Left ventricle myocardium inferior (tissue), 1 donor: Measurements from ENCODE around the gene CABLES1. TPM values are rescaled to one million over a fixed set of nuclear protein-coding genes. Genes with fewer than 3 reads are reported as not detected.

Experiments used
- DNase-seq: peaks from one replicate; pipeline ENCODE4 v3.0.0-alpha.2; 2020
- H3K27ac ChIP-seq: fragments of 200-600 bp; replicated peaks from 2 replicates; pipeline ENCODE4 v1.8.0; 2021
- H3K27me3 ChIP-seq: fragments of 200-600 bp; 2 replicates; pipeline ENCODE4 v1.8.0; 2021; ENCODE audit warnings: low read depth
- H3K36me3 ChIP-seq: fragments of 200-600 bp; 2 replicates; pipeline ENCODE4 v1.8.0; 2021
- H3K4me1 ChIP-seq: fragments of 200-600 bp; 2 replicates; pipeline ENCODE4 v1.8.0; 2021
- H3K4me3 ChIP-seq: fragments of 200-600 bp; 2 replicates; pipeline ENCODE4 v1.8.0; 2021; ENCODE audit warnings: mild to moderate bottlenecking, moderate library complexity
- H3K9me3 ChIP-seq: fragments of 200-600 bp; replicated peaks from 2 replicates; pipeline ENCODE4 v1.8.0; 2021
- intact Hi-C: fragments of 100-400 bp; cut with micrococcal nuclease; formaldehyde crosslinking; loops from one replicate; pipeline ENCODE4 v1.11.0; 2022
- total RNA-seq: library from RNA; stranded (reverse); fragmentation: NEBNext Ultra II Directional; extraction: Animal tissue kit (Norgen Biotek cat#: 25700); gene quantifications from one replicate; pipeline ENCODE4 v1.2.1, GENCODE V29; 2021
- TF ChIP-seq, protein P1 (sequence below): fragments of 200-600 bp; IDR thresholded peaks from 2 replicates; pipeline ENCODE4 v1.8.0; 2021; ENCODE audit warnings: antibody characterized with exemption, mild to moderate bottlenecking, borderline replicate concordance
- donor health status: DM: no; HTN: yes; CAD: no; lungs with severe emphysema.

CABLES1 gene
- total RNA-seq, 1 donor from 2014 or later = 2.7 TPM

DNA sequence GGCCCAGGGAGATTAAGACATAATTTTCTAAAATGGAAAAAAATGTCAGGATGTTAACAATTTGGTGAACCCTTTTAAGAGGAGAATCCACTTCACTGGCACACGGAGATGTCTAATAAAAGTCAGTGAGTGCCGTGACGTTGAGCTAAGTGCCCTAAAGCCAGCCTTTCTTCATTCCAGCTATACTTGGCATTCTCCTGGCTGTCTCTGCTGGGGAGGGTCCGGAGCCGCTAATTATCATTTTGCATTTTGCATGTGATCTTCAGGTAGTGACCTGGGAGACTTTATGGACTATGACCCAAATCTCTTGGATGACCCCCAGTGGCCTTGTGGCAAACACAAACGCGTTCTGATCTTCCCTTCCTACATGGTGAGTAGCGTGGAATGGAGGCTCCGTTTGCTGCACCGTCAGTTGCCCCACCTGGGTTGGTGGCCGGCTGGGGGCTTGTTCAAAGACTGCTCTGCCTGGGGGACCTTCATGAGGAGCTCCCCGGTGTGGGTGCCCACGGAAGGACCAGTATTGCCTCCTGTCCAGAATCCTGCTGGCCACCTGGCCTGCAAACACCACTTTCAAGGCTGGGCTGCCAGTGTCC, 101.7 kb downstream of the CABLES1 start:
- Histone ChIP-seq H3K27ac (peak overlapping the region; percentile 88), H3K4me1 (peaks cover 32% of the 10 kb centered on the region)
- DNase-seq = no peak

DNA sequence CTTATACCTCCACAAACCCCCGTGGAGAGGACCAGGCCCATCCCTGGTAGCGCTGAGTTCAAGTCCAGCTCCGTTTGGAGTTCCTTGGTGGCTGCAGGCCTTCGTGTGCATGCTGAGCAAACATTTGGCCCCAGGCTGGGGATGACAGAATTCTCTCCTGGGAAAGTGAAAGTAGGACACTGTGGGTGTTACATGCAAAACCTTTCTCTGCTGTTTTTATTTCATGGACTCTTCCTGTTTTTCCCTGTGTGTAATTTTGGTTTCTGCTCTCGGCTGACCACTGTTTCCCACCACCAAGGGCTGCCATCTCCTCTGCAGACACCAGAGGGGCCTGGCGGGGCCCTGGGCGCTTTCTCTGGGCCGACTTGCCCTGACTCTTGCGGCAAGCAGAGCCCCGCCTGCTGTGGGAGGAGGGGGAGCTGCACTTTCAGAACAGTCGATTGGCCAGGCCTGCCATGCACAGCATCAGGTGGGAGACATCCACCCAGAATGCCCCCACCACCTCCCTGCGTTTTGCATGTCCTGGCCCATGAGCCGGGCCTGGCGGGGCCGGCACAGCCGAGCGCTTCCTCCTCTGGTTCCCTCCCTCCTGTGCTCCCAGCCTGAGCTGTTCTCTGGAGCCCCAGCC, 102.4 kb downstream of the CABLES1 start:
- Histone ChIP-seq H3K4me3 (peak overlapping the region; percentile 59), H3K9me3 (no peaks in the 10 kb centered on the region), H3K27me3 (no peaks in the 10 kb centered on the region), H3K36me3 (no peaks in the 10 kb centered on the region), H3K27ac (peak overlapping the region; percentile 88), H3K4me1 (peaks cover 26% of the 10 kb centered on the region)
- DNase-seq = peak; percentile 43
- TF ChIP-seq, protein P1, sequence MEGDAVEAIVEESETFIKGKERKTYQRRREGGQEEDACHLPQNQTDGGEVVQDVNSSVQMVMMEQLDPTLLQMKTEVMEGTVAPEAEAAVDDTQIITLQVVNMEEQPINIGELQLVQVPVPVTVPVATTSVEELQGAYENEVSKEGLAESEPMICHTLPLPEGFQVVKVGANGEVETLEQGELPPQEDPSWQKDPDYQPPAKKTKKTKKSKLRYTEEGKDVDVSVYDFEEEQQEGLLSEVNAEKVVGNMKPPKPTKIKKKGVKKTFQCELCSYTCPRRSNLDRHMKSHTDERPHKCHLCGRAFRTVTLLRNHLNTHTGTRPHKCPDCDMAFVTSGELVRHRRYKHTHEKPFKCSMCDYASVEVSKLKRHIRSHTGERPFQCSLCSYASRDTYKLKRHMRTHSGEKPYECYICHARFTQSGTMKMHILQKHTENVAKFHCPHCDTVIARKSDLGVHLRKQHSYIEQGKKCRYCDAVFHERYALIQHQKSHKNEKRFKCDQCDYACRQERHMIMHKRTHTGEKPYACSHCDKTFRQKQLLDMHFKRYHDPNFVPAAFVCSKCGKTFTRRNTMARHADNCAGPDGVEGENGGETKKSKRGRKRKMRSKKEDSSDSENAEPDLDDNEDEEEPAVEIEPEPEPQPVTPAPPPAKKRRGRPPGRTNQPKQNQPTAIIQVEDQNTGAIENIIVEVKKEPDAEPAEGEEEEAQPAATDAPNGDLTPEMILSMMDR = peak; percentile 45
- intact Hi-C loops = loop anchor here (10.0 kb wide), 2 partner anchors 63 to 103 kb away; partner anchors contain the start of gene CABLES1

More for the DNA sequence above, 101.7 kb downstream of the CABLES1 start:
- H3K9me3 ChIP-seq = no peaks in the 10 kb centered on the region
- H3K36me3 ChIP-seq = no peaks in the 10 kb centered on the region
- TF ChIP-seq, protein P1 = no peak
- H3K27me3 ChIP-seq = no peaks in the 10 kb centered on the region
- H3K4me3 ChIP-seq = peak overlapping the region; percentile 59
- intact Hi-C loops = loop anchor here (10.0 kb wide), 2 partner anchors 62 to 102 kb away; partner anchors contain the start of gene CABLES1

DNA sequence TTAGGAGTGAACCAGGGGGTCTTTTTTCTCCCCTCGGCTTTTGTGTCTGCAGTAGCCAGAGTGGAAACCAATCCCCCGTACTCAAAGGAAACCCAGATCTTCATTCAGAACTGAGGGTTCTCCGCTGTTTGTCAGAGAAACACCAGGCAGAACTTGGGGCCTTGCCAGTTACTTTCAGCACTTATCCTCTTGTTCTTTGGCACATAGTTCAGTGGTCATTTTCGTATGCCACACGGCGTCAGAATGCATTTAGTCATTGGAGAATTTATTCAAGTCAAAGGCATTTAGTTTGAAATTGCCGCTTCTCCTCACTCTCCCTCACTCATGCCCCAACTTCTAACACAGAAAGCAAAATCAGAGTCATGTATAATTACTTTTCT, 102.9 kb downstream of the CABLES1 start:
- Histone ChIP-seq H3K9me3 (no peaks in the 10 kb centered on the region), H3K27me3 (no peaks in the 10 kb centered on the region), H3K4me3 (peak overlapping the region; percentile 59), H3K27ac (peak overlapping the region; percentile 88), H3K36me3 (no peaks in the 10 kb centered on the region), H3K4me1 (peaks cover 26% of the 10 kb centered on the region)
- no peak for DNase-seq
- intact Hi-C loops = loop anchor here (10.0 kb wide), 2 partner anchors 63 to 103 kb away; partner anchors contain the start of gene CABLES1
- TF ChIP-seq, protein P1 = no peak

DNA sequence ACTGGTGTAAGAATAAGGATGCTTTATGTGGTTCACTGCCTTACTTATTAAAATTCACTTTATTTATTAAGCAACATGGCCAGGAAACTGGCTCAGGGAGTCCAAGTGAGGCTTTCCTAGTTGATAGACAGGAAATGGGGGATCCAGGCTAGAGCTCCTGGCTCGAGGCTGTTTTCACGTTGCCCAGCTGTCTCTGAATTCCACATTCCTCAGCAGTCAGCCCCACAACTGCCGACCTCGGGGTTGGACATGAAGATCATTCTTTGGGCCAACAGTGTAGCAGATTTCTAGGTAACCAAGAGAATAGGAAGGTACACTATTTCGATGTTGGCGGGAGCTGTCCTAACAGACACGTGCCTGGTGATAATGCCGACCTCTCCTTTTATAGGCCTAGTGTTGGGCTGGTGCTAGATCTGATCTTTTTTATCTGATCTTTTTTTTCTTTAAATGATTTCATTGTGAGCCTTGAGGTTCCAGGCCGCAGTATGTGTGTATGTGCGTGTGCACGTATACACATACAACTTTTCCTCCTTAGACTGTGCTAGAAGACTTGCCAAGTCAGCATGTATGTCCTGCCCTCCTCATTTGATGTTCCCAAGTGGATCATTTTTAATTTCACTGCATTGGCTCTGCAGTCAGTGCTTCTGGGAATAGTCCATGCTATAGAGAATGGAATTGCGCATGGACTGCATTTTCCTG, 103.5 kb downstream of the CABLES1 start:
- Histone ChIP-seq H3K36me3 (no peaks in the 10 kb centered on the region), H3K27ac (peak overlapping the region; percentile 88), H3K27me3 (no peaks in the 10 kb centered on the region), H3K9me3 (no peaks in the 10 kb centered on the region), H3K4me1 (peaks cover 26% of the 10 kb centered on the region), H3K4me3 (no peak overlapping the region)
- intact Hi-C loops = loop anchor here (10.0 kb wide), 2 partner anchors 64 to 104 kb away; partner anchors contain the start of gene CABLES1
- TF ChIP-seq, protein P1 = no peak
- DNase-seq = no peak

DNA sequence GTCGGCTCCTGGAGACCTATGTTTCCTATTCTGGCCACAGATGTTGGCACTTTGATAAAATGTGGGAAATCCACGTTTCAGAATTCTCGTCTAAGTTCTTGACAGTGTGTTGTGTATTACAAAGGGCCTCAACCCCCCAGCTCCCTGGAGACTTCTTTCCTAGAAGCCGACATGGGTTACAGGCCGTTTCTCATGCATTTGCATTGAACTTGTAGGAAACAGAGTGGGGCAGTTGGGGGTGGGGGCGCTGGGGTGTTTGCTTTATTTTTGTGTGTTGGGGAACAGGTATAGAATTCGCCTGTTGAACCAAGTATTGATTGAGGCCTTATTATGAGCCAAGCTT, 104.0 kb downstream of the CABLES1 start:
- Histone ChIP-seq H3K36me3 (no peaks in the 10 kb centered on the region), H3K27me3 (no peaks in the 10 kb centered on the region), H3K4me1 (peaks cover 26% of the 10 kb centered on the region), H3K27ac (peak overlapping the region; percentile 88), H3K4me3 (no peak overlapping the region), H3K9me3 (no peaks in the 10 kb centered on the region)
- intact Hi-C loops = loop anchor here (10.0 kb wide), 2 partner anchors 65 to 105 kb away; partner anchors contain the start of gene CABLES1
- TF ChIP-seq, protein P1 = no peak
- DNase-seq = no peak
